ENCODE data around the gene IGSF21. TPM values are rescaled to one million over a fixed set of nuclear protein-coding genes. Genes with fewer than 3 reads are reported as not detected.

The IGSF21 gene
- total and polyA plus RNA-seq, 9 donors: 0.04 to 0.48 (median 0.21) TPM; not detected in 1

- 75% methylated on average over 4 of the region's 7 CpGs for WGBS (ENCODE audit: insufficient coverage)
- H3K4me3 ChIP-seq (ENCODE audit: low read length): no peak overlapping the region
- H3K4me1 ChIP-seq (ENCODE audit: control insufficient read depth, insufficient read depth, low read length): no peaks in the 10 kb centered on the region
- peak; percentile 6 for DNase-seq
- H3K36me3 ChIP-seq (ENCODE audit: control insufficient read depth, insufficient read depth, low read length): no peaks in the 10 kb centered on the region
- peaks cover 26% of the 10 kb centered on the region for H3K27me3 ChIP-seq (ENCODE audit: control insufficient read depth, insufficient read depth, low read length)
- H3K27ac ChIP-seq (ENCODE audit: low read length): no peak overlapping the region
- H3K9me3 ChIP-seq (replicated peaks; ENCODE audit: control insufficient read depth, low read depth, low read length): no peaks in the 10 kb centered on the region
Measured at GRCh38 chr1:18299441-18300338, 192.1 kb downstream of the IGSF21 start.

- Histone ChIP-seq H3K27ac (ENCODE audit: low read length) (no peak overlapping the region), H3K4me1 (ENCODE audit: control insufficient read depth, insufficient read depth, low read length) (no peaks in the 10 kb centered on the region), H3K27me3 (ENCODE audit: control insufficient read depth, insufficient read depth, low read length) (peaks cover 19% of the 10 kb centered on the region), H3K4me3 (ENCODE audit: low read length) (no peak overlapping the region), H3K9me3 (replicated peaks; ENCODE audit: control insufficient read depth, low read depth, low read length) (no peaks in the 10 kb centered on the region), H3K36me3 (ENCODE audit: control insufficient read depth, insufficient read depth, low read length) (no peaks in the 10 kb centered on the region)
- DNase-seq: no peak
- WGBS (ENCODE audit: insufficient coverage): 57% methylated on average over 2 of the region's 2 CpGs
Measured at GRCh38 chr1:18300376-18300775, 192.8 kb downstream of the IGSF21 start.

GRCh38 chr1:18302788-18303413 is 195.3 kb downstream of the IGSF21 start:
- H3K27ac ChIP-seq (ENCODE audit: low read length): no peak overlapping the region
- no peaks in the 10 kb centered on the region for H3K9me3 ChIP-seq (replicated peaks; ENCODE audit: control insufficient read depth, low read depth, low read length)
- H3K27me3 ChIP-seq (ENCODE audit: control insufficient read depth, insufficient read depth, low read length): peaks cover 15% of the 10 kb centered on the region
- WGBS (ENCODE audit: insufficient coverage): 79% methylated on average over 3 of the region's 7 CpGs
- H3K4me1 ChIP-seq (ENCODE audit: control insufficient read depth, insufficient read depth, low read length): no peaks in the 10 kb centered on the region
- DNase-seq: no peak
- H3K36me3 ChIP-seq (ENCODE audit: control insufficient read depth, insufficient read depth, low read length): no peaks in the 10 kb centered on the region
- H3K4me3 ChIP-seq (ENCODE audit: low read length): no peak overlapping the region

GRCh38 chr1:18304151-18304869 is 196.7 kb downstream of the IGSF21 start:
- WGBS (ENCODE audit: insufficient coverage): 92% methylated on average over 4 of the region's 6 CpGs
- Histone ChIP-seq H3K4me3 (ENCODE audit: low read length) (no peak overlapping the region), H3K27ac (ENCODE audit: low read length) (no peak overlapping the region), H3K36me3 (ENCODE audit: control insufficient read depth, insufficient read depth, low read length) (no peaks in the 10 kb centered on the region), H3K4me1 (ENCODE audit: control insufficient read depth, insufficient read depth, low read length) (no peaks in the 10 kb centered on the region), H3K9me3 (replicated peaks; ENCODE audit: control insufficient read depth, low read depth, low read length) (no peaks in the 10 kb centered on the region), H3K27me3 (ENCODE audit: control insufficient read depth, insufficient read depth, low read length) (peaks cover 7% of the 10 kb centered on the region)
- DNase-seq: no peak

- Histone ChIP-seq H3K9me3 (replicated peaks; ENCODE audit: control insufficient read depth, low read depth, low read length) (no peaks in the 10 kb centered on the region), H3K27me3 (ENCODE audit: control insufficient read depth, insufficient read depth, low read length) (peaks cover 6% of the 10 kb centered on the region), H3K4me1 (ENCODE audit: control insufficient read depth, insufficient read depth, low read length) (no peaks in the 10 kb centered on the region), H3K4me3 (ENCODE audit: low read length) (no peak overlapping the region), H3K27ac (ENCODE audit: low read length) (no peak overlapping the region), H3K36me3 (ENCODE audit: control insufficient read depth, insufficient read depth, low read length) (no peaks in the 10 kb centered on the region)
- WGBS (ENCODE audit: insufficient coverage): 86% methylated on average over 3 of the region's 3 CpGs
- no peak for DNase-seq
Measured at GRCh38 chr1:18305182-18305795, 197.7 kb downstream of the IGSF21 start.

- no peak overlapping the region for H3K27ac ChIP-seq (ENCODE audit: low read length)
- WGBS (ENCODE audit: insufficient coverage): 89% methylated on average over 8 of the region's 13 CpGs
- no peak overlapping the region for H3K4me3 ChIP-seq (ENCODE audit: low read length)
- no peak for DNase-seq
- peaks cover 4% of the 10 kb centered on the region for H3K27me3 ChIP-seq (ENCODE audit: control insufficient read depth, insufficient read depth, low read length)
- no peaks in the 10 kb centered on the region for H3K36me3 ChIP-seq (ENCODE audit: control insufficient read depth, insufficient read depth, low read length)
- no peaks in the 10 kb centered on the region for H3K4me1 ChIP-seq (ENCODE audit: control insufficient read depth, insufficient read depth, low read length)
- H3K9me3 ChIP-seq (replicated peaks; ENCODE audit: control insufficient read depth, low read depth, low read length): no peaks in the 10 kb centered on the region
Measured at GRCh38 chr1:18307329-18307898, 199.8 kb downstream of the IGSF21 start.

- WGBS (ENCODE audit: insufficient coverage): 43% methylated on average over 6 of the region's 10 CpGs
- H3K9me3 ChIP-seq (replicated peaks; ENCODE audit: control insufficient read depth, low read depth, low read length): no peaks in the 10 kb centered on the region
- no peak overlapping the region for H3K27ac ChIP-seq (ENCODE audit: low read length)
- H3K36me3 ChIP-seq (ENCODE audit: control insufficient read depth, insufficient read depth, low read length): no peaks in the 10 kb centered on the region
- no peak overlapping the region for H3K4me3 ChIP-seq (ENCODE audit: low read length)
- DNase-seq: no peak
- peaks cover 2% of the 10 kb centered on the region for H3K27me3 ChIP-seq (ENCODE audit: control insufficient read depth, insufficient read depth, low read length)
- no peaks in the 10 kb centered on the region for H3K4me1 ChIP-seq (ENCODE audit: control insufficient read depth, insufficient read depth, low read length)
Measured at GRCh38 chr1:18309552-18310155, 202.1 kb downstream of the IGSF21 start.

GRCh38 chr1:18312961-18313360 is 205.4 kb downstream of the IGSF21 start:
- Histone ChIP-seq H3K36me3 (ENCODE audit: control insufficient read depth, insufficient read depth, low read length) (no peaks in the 10 kb centered on the region), H3K27me3 (ENCODE audit: control insufficient read depth, insufficient read depth, low read length) (peaks cover 2% of the 10 kb centered on the region), H3K9me3 (replicated peaks; ENCODE audit: control insufficient read depth, low read depth, low read length) (no peaks in the 10 kb centered on the region), H3K27ac (ENCODE audit: low read length) (no peak overlapping the region), H3K4me3 (ENCODE audit: low read length) (no peak overlapping the region), H3K4me1 (ENCODE audit: control insufficient read depth, insufficient read depth, low read length) (no peaks in the 10 kb centered on the region)
- DNase-seq: no peak
- no CpG with 5 or more reads among the region's 10 CpGs for WGBS (ENCODE audit: insufficient coverage)

- WGBS (ENCODE audit: insufficient coverage): 90% methylated on average over 2 of the region's 2 CpGs
Measured at GRCh38 chr1:18313523-18313922, 205.9 kb downstream of the IGSF21 start.

More at GRCh38 chr1:18313523-18313922, 205.9 kb downstream of the IGSF21 start:
- peaks cover 3% of the 10 kb centered on the region for H3K27me3 ChIP-seq (ENCODE audit: control insufficient read depth, insufficient read depth, low read length)
- no peak for DNase-seq
- no peak overlapping the region for H3K27ac ChIP-seq (ENCODE audit: low read length)
- H3K9me3 ChIP-seq (replicated peaks; ENCODE audit: control insufficient read depth, low read depth, low read length): no peaks in the 10 kb centered on the region
- no peaks in the 10 kb centered on the region for H3K36me3 ChIP-seq (ENCODE audit: control insufficient read depth, insufficient read depth, low read length)
- H3K4me1 ChIP-seq (ENCODE audit: control insufficient read depth, insufficient read depth, low read length): no peaks in the 10 kb centered on the region
- no peak overlapping the region for H3K4me3 ChIP-seq (ENCODE audit: low read length)
